Caki2 (cell line): ENCODE data around the gene MTERF4. TPM values are rescaled to one million over a fixed set of nuclear protein-coding genes. Genes with fewer than 3 reads are reported as not detected.

Experiments used
- DNase-seq: peaks from one replicate; pipeline ENCODE4 v3.0.0-alpha.2; 2015; ENCODE audit warnings: low read depth
- in situ Hi-C: cut with HindIII; loops from 2 replicates; pipeline ENCODE4 v1.10.0; 2016; ENCODE audit warnings: low sequenced_read_pairs, low pct_unique_long_range_greater_than_20kb, mixed read lengths
- total RNA-seq: library from RNA; depleted of rRNA; stranded (reverse); fragments of >200 nt; shearing (Covaris generic); gene quantifications from 2 replicates; pipeline ENCODE4 v1.2.3, GENCODE V29; 2014; ENCODE audit warnings: low replicate concordance

MTERF4 gene
- total RNA-seq, 1 experiment from 2014 or later, result 10.7 TPM

GRCh38 chr2:241066171-241066892 is 35.8 kb downstream of the MTERF4 start:
- DNase-seq, result no peak
- in situ Hi-C loops, result no loop called here

GRCh38 chr2:241065355-241065803 is 36.7 kb downstream of the MTERF4 start:
- in situ Hi-C loops, result no loop called here
- no peak for DNase-seq

GRCh38 chr2:241064802-241065354 is 37.2 kb downstream of the MTERF4 start:
- in situ Hi-C loops, result no loop called here
- no peak for DNase-seq

- no peak for DNase-seq
Measured at GRCh38 chr2:241064008-241064801, 37.9 kb downstream of the MTERF4 start.

GRCh38 chr2:241063587-241063986 is 38.5 kb downstream of the MTERF4 start:
- no peak for DNase-seq
- in situ Hi-C loops, result no loop called here

More at GRCh38 chr2:241064008-241064801, 37.9 kb downstream of the MTERF4 start:
- in situ Hi-C loops, result no loop called here

- DNase-seq, result no peak
- in situ Hi-C loops, result no loop called here
Measured at GRCh38 chr2:241063093-241063551, 39.0 kb downstream of the MTERF4 start.

GRCh38 chr2:241062389-241063092 is 39.5 kb downstream of the MTERF4 start:
- in situ Hi-C loops, result no loop called here
- no peak for DNase-seq

- in situ Hi-C loops, result no loop called here
Measured at GRCh38 chr2:241061275-241061674, 40.8 kb downstream of the MTERF4 start.

GRCh38 chr2:241053576-241054251 is 48.4 kb downstream of the MTERF4 start:
- DNase-seq, result no peak
- in situ Hi-C loops, result no loop called here

More at GRCh38 chr2:241061275-241061674, 40.8 kb downstream of the MTERF4 start:
- no peak for DNase-seq

- in situ Hi-C loops, result no loop called here
Measured at GRCh38 chr2:241052677-241053360, 49.3 kb downstream of the MTERF4 start.

GRCh38 chr2:241051578-241052487 is 50.3 kb downstream of the MTERF4 start:
- in situ Hi-C loops, result no loop called here
- DNase-seq, result no peak

More at GRCh38 chr2:241052677-241053360, 49.3 kb downstream of the MTERF4 start:
- no peak for DNase-seq

GRCh38 chr2:241050624-241051577 is 51.2 kb downstream of the MTERF4 start:
- in situ Hi-C loops, result no loop called here
- no peak for DNase-seq

GRCh38 chr2:241049739-241050623 is 52.1 kb downstream of the MTERF4 start:
- DNase-seq, result peak; percentile 14
- in situ Hi-C loops, result no loop called here

GRCh38 chr2:241048949-241049343 is 53.1 kb downstream of the MTERF4 start:
- in situ Hi-C loops, result no loop called here
- DNase-seq, result no peak
